Prostate gland (tissue), 2 donors: ENCODE results near the gene SPDEF.

Experiments
- CTCF ChIP-seq, 4 experiments: fragments of 200-600 bp in 2 of 4; fragments of 450-650 bp in 2 of 4; sonication (generic) in 2 of 4; IDR thresholded peaks; 1 replicate in 3 of 4; 2 replicates in 1 of 4; pipeline ENCODE4 v1.5.1; 2016 to 2019; ENCODE audit warnings: antibody characterized with exemption in 4 of 4, mild to moderate bottlenecking in 2 of 4, moderate library complexity in 2 of 4
- POLR2A ChIP-seq: fragments of 450-650 bp; IDR thresholded peaks from one replicate; pipeline ENCODE4 v1.6.1; 2016; ENCODE audit warnings: antibody characterized with exemption, mild to moderate bottlenecking
- POLR2AphosphoS5 ChIP-seq: sonication (generic); formaldehyde crosslinking; IDR thresholded peaks from one replicate; pipeline ENCODE4 v1.6.1; 2017; ENCODE audit warnings: antibody characterized with exemption

GRCh38 chr6:34564181-34564580 lies 8.1 kb upstream of the SPDEF start:
- no peak for TF ChIP-seq CTCF (IDR thresholded peaks at IDR 0.05)
- no peak for TF ChIP-seq POLR2A
- TF ChIP-seq POLR2AphosphoS5: no peak
